ENCODE measurements around the gene NPEPL1. TPM values are rescaled to one million over a fixed set of nuclear protein-coding genes. Genes with fewer than 3 reads are reported as not detected.

NPEPL1 gene
- total RNA-seq, 1 experiment from 2014 or later, result 1.3 TPM

- in situ Hi-C loops (cut with HindIII; ENCODE audit: low sequenced_read_pairs), result no loop called here
Measured at GRCh38 chr20:58655328-58656107, 37.1 kb upstream of the NPEPL1 start.

GRCh38 chr20:58656831-58657230, 35.8 kb upstream of the NPEPL1 start:
- in situ Hi-C loops (cut with HindIII; ENCODE audit: low sequenced_read_pairs), result no loop called here
- DNase-seq (ENCODE audit: low spot score), result no peak

More at GRCh38 chr20:58655328-58656107, 37.1 kb upstream of the NPEPL1 start:
- no peak for DNase-seq (ENCODE audit: low spot score)

- in situ Hi-C loops (cut with HindIII; ENCODE audit: low sequenced_read_pairs), result no loop called here
Measured at GRCh38 chr20:58657262-58657661, 35.3 kb upstream of the NPEPL1 start.

GRCh38 chr20:58657986-58658385, 34.6 kb upstream of the NPEPL1 start:
- no peak for DNase-seq (ENCODE audit: low spot score)
- in situ Hi-C loops (cut with HindIII; ENCODE audit: low sequenced_read_pairs), result no loop called here

More at GRCh38 chr20:58657262-58657661, 35.3 kb upstream of the NPEPL1 start:
- DNase-seq (ENCODE audit: low spot score), result no peak

- in situ Hi-C loops (cut with HindIII; ENCODE audit: low sequenced_read_pairs), result no loop called here
- DNase-seq (ENCODE audit: low spot score), result no peak
Measured at GRCh38 chr20:58658760-58659159, 33.8 kb upstream of the NPEPL1 start.

- no peak for DNase-seq (ENCODE audit: low spot score)
- in situ Hi-C loops (cut with HindIII; ENCODE audit: low sequenced_read_pairs), result no loop called here
Measured at GRCh38 chr20:58659841-58660240, 32.8 kb upstream of the NPEPL1 start.

GRCh38 chr20:58660855-58661597, 31.6 kb upstream of the NPEPL1 start:
- in situ Hi-C loops (cut with HindIII; ENCODE audit: low sequenced_read_pairs), result no loop called here
- DNase-seq (ENCODE audit: low spot score), result no peak

GRCh38 chr20:58661598-58662473, 30.8 kb upstream of the NPEPL1 start:
- no peak for DNase-seq (ENCODE audit: low spot score)

GRCh38 chr20:58664331-58664730, 28.3 kb upstream of the NPEPL1 start:
- no peak for DNase-seq (ENCODE audit: low spot score)
- in situ Hi-C loops (cut with HindIII; ENCODE audit: low sequenced_read_pairs), result no loop called here

More at GRCh38 chr20:58661598-58662473, 30.8 kb upstream of the NPEPL1 start:
- in situ Hi-C loops (cut with HindIII; ENCODE audit: low sequenced_read_pairs), result no loop called here

GRCh38 chr20:58664883-58665282, 27.7 kb upstream of the NPEPL1 start:
- in situ Hi-C loops (cut with HindIII; ENCODE audit: low sequenced_read_pairs), result no loop called here

GRCh38 chr20:58665606-58666005, 27.0 kb upstream of the NPEPL1 start:
- in situ Hi-C loops (cut with HindIII; ENCODE audit: low sequenced_read_pairs), result no loop called here
- peak; percentile 63 for DNase-seq (ENCODE audit: low spot score)

More at GRCh38 chr20:58664883-58665282, 27.7 kb upstream of the NPEPL1 start:
- no peak for DNase-seq (ENCODE audit: low spot score)

- in situ Hi-C loops (cut with HindIII; ENCODE audit: low sequenced_read_pairs), result no loop called here
- DNase-seq (ENCODE audit: low spot score), result no peak
Measured at GRCh38 chr20:58666702-58667101, 25.9 kb upstream of the NPEPL1 start.

GRCh38 chr20:58667975-58668374, 24.6 kb upstream of the NPEPL1 start:
- in situ Hi-C loops (cut with HindIII; ENCODE audit: low sequenced_read_pairs), result no loop called here
- no peak for DNase-seq (ENCODE audit: low spot score)

GRCh38 chr20:58668901-58669286, 23.7 kb upstream of the NPEPL1 start:
- DNase-seq (ENCODE audit: low spot score), result peak; percentile 81
- in situ Hi-C loops (cut with HindIII; ENCODE audit: low sequenced_read_pairs), result no loop called here

GRCh38 chr20:58669287-58670006, 23.2 kb upstream of the NPEPL1 start:
- in situ Hi-C loops (cut with HindIII; ENCODE audit: low sequenced_read_pairs), result no loop called here

GRCh38 chr20:58670102-58670501, 22.5 kb upstream of the NPEPL1 start:
- in situ Hi-C loops (cut with HindIII; ENCODE audit: low sequenced_read_pairs), result no loop called here
- DNase-seq (ENCODE audit: low spot score), result no peak

More at GRCh38 chr20:58669287-58670006, 23.2 kb upstream of the NPEPL1 start:
- DNase-seq (ENCODE audit: low spot score), result no peak

- in situ Hi-C loops (cut with HindIII; ENCODE audit: low sequenced_read_pairs), result no loop called here
- peak; percentile 1 for DNase-seq (ENCODE audit: low spot score)
Measured at GRCh38 chr20:58670659-58671058, 21.9 kb upstream of the NPEPL1 start.

GRCh38 chr20:58673119-58673518, 19.5 kb upstream of the NPEPL1 start:
- DNase-seq (ENCODE audit: low spot score), result no peak
- in situ Hi-C loops (cut with HindIII; ENCODE audit: low sequenced_read_pairs), result no loop called here

- no peak for DNase-seq (ENCODE audit: low spot score)
- in situ Hi-C loops (cut with HindIII; ENCODE audit: low sequenced_read_pairs), result no loop called here
Measured at GRCh38 chr20:58675146-58675584, 17.4 kb upstream of the NPEPL1 start.
